B cell (primary cell): ENCODE measurements around the gene RAC3. TPM values are rescaled to one million over a fixed set of nuclear protein-coding genes. Genes with fewer than 3 reads are reported as not detected.

Experiments
- ATAC-seq: fragments of 200-7000 bp; cut with Tn5 transposase; one replicate; pipeline ENCODE4 v1.10.0; 2021; ENCODE audit warnings: low read depth, mild to moderate bottlenecking, moderate number of reproducible peaks, moderate library complexity
- CTCF ChIA-PET: fragments of 350-600 bp; sonication (Branson Sonifier 250); formaldehyde crosslinking; loops from one replicate; lab custom pipeline; 2021; ENCODE audit warnings: antibody characterized with exemption, inconsistent platforms; lab: Charles Lee
- POLR2A ChIA-PET: fragments of 350-600 bp; sonication (Branson Sonifier 250); formaldehyde crosslinking; loops from one replicate; lab custom pipeline; 2021; ENCODE audit warnings: antibody characterized with exemption; lab: Charles Lee
- DNase-seq: peaks from one replicate; pipeline ENCODE4 v3.0.0; 2013
- H2AFZ ChIP-seq: 2 replicates; pipeline ENCODE4 v1.6.1; 2012; ENCODE audit warnings: mild to moderate bottlenecking, low read depth, low read length; ENCODE audit not compliant: insufficient read depth, poor library complexity, severe bottlenecking
- H3K27ac ChIP-seq, 2 donors: 1 replicate in 1 of 2; 2 replicates in 1 of 2; pipeline ENCODE4 v1.5.1; 2012 to 2013; ENCODE audit warnings: low read length in 2 of 2, mild to moderate bottlenecking in 2 of 2, moderate library complexity in 1 of 2
- H3K27me3 ChIP-seq, 4 experiments: fragments of 200-600 bp in 1 of 4; sonication (generic) in 1 of 4; replicated peaks in 1 of 4; 1 replicate in 2 of 4; 2 replicates in 2 of 4; pipeline versions ENCODE4 v1.6.1 to v1.7.0; 2013 to 2016; ENCODE audit warnings: low read length in 3 of 4, mild to moderate bottlenecking in 2 of 4, mixed read lengths in 1 of 4, moderate library complexity in 1 of 4; ENCODE audit not compliant: insufficient read depth in 4 of 4, control insufficient read depth in 3 of 4; ENCODE audit errors: control extremely low read depth in 1 of 4
- H3K36me3 ChIP-seq, 2 experiments: replicated peaks in 1 of 2; 1 replicate in 1 of 2; 2 replicates in 1 of 2; pipeline versions ENCODE4 v1.6.1 to v1.7.1; 2013; ENCODE audit warnings: low read length in 1 of 2; ENCODE audit not compliant: insufficient read depth in 2 of 2, control insufficient read depth in 1 of 2; ENCODE audit errors: control extremely low read depth in 1 of 2, extremely low read depth in 1 of 2
- H3K4me1 ChIP-seq, 2 donors: fragments of 200-600 bp in 1 of 2; sonication (generic) in 1 of 2; 1 replicate in 1 of 2; 2 replicates in 1 of 2; pipeline versions ENCODE4 v1.5.1 to v1.6.1; 2013 to 2017; ENCODE audit warnings: low read length in 2 of 2; ENCODE audit not compliant: control insufficient read depth in 2 of 2, insufficient read depth in 2 of 2
- H3K4me2 ChIP-seq: replicated peaks from 2 replicates; pipeline ENCODE3; 2012; ENCODE audit warnings: mild to moderate bottlenecking, low read depth, low read length; ENCODE audit not compliant: poor library complexity, severe bottlenecking
- H3K4me3 ChIP-seq, 5 experiments: fragments of 200-600 bp in 1 of 5; sonication (generic) in 1 of 5; 1 replicate in 3 of 5; 2 replicates in 2 of 5; pipeline versions ENCODE4 v1.5.1 to v1.7.0; 2011 to 2016; ENCODE audit warnings: low read length in 4 of 5, mild to moderate bottlenecking in 4 of 5, low read depth in 2 of 5, control low read depth in 1 of 5, moderate library complexity in 1 of 5; ENCODE audit not compliant: insufficient read depth in 1 of 5; ENCODE audit errors: control extremely low read depth in 1 of 5, extremely low read depth in 1 of 5
- H3K79me2 ChIP-seq: fragments of 200-600 bp; sonication (generic); one replicate; pipeline ENCODE4 v1.6.0; 2016; ENCODE audit warnings: low read length; ENCODE audit not compliant: control insufficient read depth, insufficient read depth
- H3K9ac ChIP-seq: fragments of 200-600 bp; sonication (generic); 2 replicates; pipeline ENCODE4 v1.6.1; 2017; ENCODE audit warnings: mild to moderate bottlenecking, low read length, moderate library complexity
- H3K9me3 ChIP-seq, 3 donors: one replicate each; pipeline versions ENCODE4 v1.6.1 to v1.7.1; 2013; ENCODE audit warnings: low read length in 2 of 3; ENCODE audit not compliant: control insufficient read depth in 2 of 3, insufficient read depth in 1 of 3; ENCODE audit errors: control extremely low read depth in 1 of 3
- H4K20me1 ChIP-seq: 2 replicates; pipeline ENCODE4 v1.6.0; 2012; ENCODE audit warnings: mild to moderate bottlenecking, low read length; ENCODE audit not compliant: insufficient read depth, control insufficient read depth, poor library complexity, severe bottlenecking
- H3K27ac Mint-ChIP-seq: one replicate; pipeline ENCODE4 v1.8.0; 2021; ENCODE audit warnings: mixed read lengths
- H3K27me3 Mint-ChIP-seq: one replicate; pipeline ENCODE4 v1.8.0; 2021; ENCODE audit warnings: mixed read lengths
- H3K4me1 Mint-ChIP-seq: one replicate; pipeline ENCODE4 v1.8.0; 2021; ENCODE audit warnings: mixed read lengths
- H3K4me3 Mint-ChIP-seq: one replicate; pipeline ENCODE4 v1.8.0; 2021; ENCODE audit warnings: mixed read lengths
- H3K9me3 Mint-ChIP-seq: one replicate; pipeline ENCODE4 v1.8.0; 2022; ENCODE audit warnings: mixed read lengths; ENCODE audit not compliant: insufficient read depth
- CTCF ChIP-seq: fragments of 200-600 bp; IDR thresholded peaks from one replicate; pipeline ENCODE4 v1.8.0; 2022; ENCODE audit warnings: antibody characterized with exemption, mild to moderate bottlenecking
- EZH2 ChIP-seq: IDR thresholded peaks from 2 replicates; pipeline ENCODE4 v1.6.1; 2012; ENCODE audit warnings: borderline replicate concordance, low read depth, mild to moderate bottlenecking, moderate library complexity, low read length; ENCODE audit not compliant: insufficient read depth, poor library complexity, severe bottlenecking
- WGBS: methylation state at CpG from one replicate; pipeline ENCODE4 v1.1.5; 2013; ENCODE audit warnings: missing lambda C conversion rate; ENCODE audit not compliant: insufficient coverage; 5-methylcytosine and 5-hydroxymethylcytosine counted together
- intact Hi-C: fragments of 100-400 bp; cut with micrococcal nuclease; formaldehyde crosslinking; loops from one replicate; pipeline ENCODE4 v1.10.0; 2022
- polyA plus RNA-seq: library from polyadenylated mRNA; depleted of rRNA; stranded (reverse); fragments of >200 nt; gene quantifications from 2 replicates; pipeline ENCODE4 v1.2.3, GENCODE V29; 2012
- total RNA-seq, 2 donors: library from RNA; stranded (reverse); fragments of 120-200 nt in 1 of 2; gene quantifications; 1 replicate in 1 of 2; 2 replicates in 1 of 2; pipeline versions ENCODE4 v1.2.3 to v1.2.4, GENCODE V29; 2013 to 2022

The RAC3 gene
- total and polyA plus RNA-seq, 2 donors (not counting 1 experiment from before 2014, with no cell fraction given): 0.62 to 2.0 TPM

DNA sequence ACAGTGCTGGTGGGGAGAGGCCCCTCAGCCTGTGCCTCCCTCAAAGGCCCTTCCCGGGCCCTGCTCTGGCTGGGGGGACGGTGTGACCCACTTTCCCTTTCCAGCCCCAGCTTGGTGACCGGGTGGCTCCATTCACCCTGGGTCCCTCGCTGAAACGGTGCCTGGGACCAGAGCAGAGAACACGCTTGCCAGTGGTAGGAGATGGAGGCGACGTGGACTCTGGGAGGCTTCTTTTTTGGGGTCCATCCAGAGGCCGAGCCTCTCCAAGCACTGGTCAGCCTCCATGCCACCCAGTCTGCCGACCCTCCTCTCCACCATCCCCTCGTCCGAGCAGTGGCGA is 16.5 kb upstream of the RAC3 start:
- intact Hi-C loops: no loop called here
- H3K9ac ChIP-seq: no peak overlapping the region
- no peaks in the 10 kb centered on the region for H3K9me3 ChIP-seq
- H3K27ac Mint-ChIP-seq: no peak overlapping the region
- H4K20me1 ChIP-seq: no peaks in the 10 kb centered on the region
- H3K9me3 Mint-ChIP-seq: no peaks in the 10 kb centered on the region
- DNase-seq: no peak
- no peak for ATAC-seq
- ChIA-PET POLR2A (no interaction called here), CTCF (no interaction called here)
- H3K27me3 Mint-ChIP-seq: no peaks in the 10 kb centered on the region
- 89% methylated on average over 7 of the region's 13 CpGs for WGBS
- no peak overlapping the region for H3K27ac ChIP-seq
- H3K27me3 ChIP-seq: no peaks in the 10 kb centered on the region
- H3K4me1 ChIP-seq: peaks cover 0 to 2% of the 10 kb centered on the region in 2 donors
- no peaks in the 10 kb centered on the region for H3K79me2 ChIP-seq
- peaks cover under 1% of the 10 kb centered on the region for H3K4me1 Mint-ChIP-seq
- H3K36me3 ChIP-seq: peaks cover 0 to 9% of the 10 kb centered on the region in 2 experiments
- no peak overlapping the region for H3K4me3 Mint-ChIP-seq
- H2AFZ ChIP-seq: no peak overlapping the region
- no peak overlapping the region for H3K4me3 ChIP-seq
- TF ChIP-seq CTCF (no peak), EZH2 (no peak)
- no peak overlapping the region for H3K4me2 ChIP-seq

DNA sequence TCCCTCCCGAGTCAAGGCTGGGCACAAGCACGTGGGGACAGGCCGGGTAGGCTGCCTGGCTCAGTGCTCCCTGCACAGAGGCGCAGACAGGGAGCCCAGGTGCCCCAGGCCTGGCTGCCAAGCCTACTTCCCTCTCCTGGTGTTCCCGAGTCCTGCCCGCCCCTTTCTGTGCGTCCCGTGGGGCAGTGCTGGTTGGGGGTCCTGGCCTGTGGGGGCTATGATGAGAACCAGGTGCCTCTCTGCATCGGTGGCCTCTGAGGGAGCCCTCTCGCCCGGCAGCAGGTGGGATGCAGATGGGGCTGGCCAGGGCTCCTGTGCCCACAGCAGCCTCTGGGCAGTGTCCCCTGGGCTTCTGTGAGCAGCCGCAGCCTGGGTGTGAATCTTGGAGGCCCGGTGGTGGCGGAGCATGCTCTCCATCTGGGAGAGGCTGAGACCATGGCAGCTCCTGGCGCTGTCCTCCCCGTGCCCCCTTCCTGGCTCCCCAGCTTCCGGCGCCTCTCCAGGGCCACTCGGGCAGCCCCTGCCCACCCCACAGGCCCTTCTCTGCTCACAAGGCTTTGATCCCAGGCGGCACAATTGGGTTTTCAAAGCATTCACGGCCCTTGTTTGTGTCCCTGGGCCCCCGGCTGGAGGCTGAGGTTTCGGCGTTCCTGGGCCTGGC is 16.0 kb upstream of the RAC3 start:
- Mint-ChIP-seq H3K27me3 (no peaks in the 10 kb centered on the region), H3K4me3 (no peak overlapping the region), H3K9me3 (no peaks in the 10 kb centered on the region), H3K4me1 (peaks cover 2% of the 10 kb centered on the region), H3K27ac (no peak overlapping the region)
- Histone ChIP-seq H3K79me2 (no peaks in the 10 kb centered on the region), H3K4me2 (no peak overlapping the region), H3K36me3 (peaks cover 0 to 9% of the 10 kb centered on the region in 2 experiments), H4K20me1 (peaks cover 4% of the 10 kb centered on the region), H3K27me3 (no peaks in the 10 kb centered on the region), H3K9me3 (no peaks in the 10 kb centered on the region), H3K4me1 (peaks cover 0 to 5% of the 10 kb centered on the region in 2 donors), H3K9ac (no peak overlapping the region), H3K27ac (no peak overlapping the region), H2AFZ (no peak overlapping the region), H3K4me3 (no peak overlapping the region)
- intact Hi-C loops: no loop called here
- 93% methylated on average over 20 of the region's 24 CpGs for WGBS
- DNase-seq (no peak), ATAC-seq (no peak)
- TF ChIP-seq CTCF (no peak), EZH2 (no peak)
- CTCF ChIA-PET: interaction anchor here (1.1 kb wide), 1 partner anchor 56 kb away, joined by 3 read pairs; no protein-coding TSS in a partner anchor
- POLR2A ChIA-PET: interaction anchor here (0.6 kb wide), 1 partner anchor 91 kb away, joined by 5 read pairs; no protein-coding TSS in a partner anchor
